KG1 (cell line): ENCODE measurements around the gene DDAH2.
A peak's percentile ranks its signal among the peaks of the same experiment; 100 is the strongest.
"Not testable (repeated sequence)": the region's sequence is repeated elsewhere in the genome, so short reads cannot be mapped to it uniquely, and the experiment has no call there.

Source experiments
- DNase-seq: peaks from one replicate; lab custom pipeline; 2025; lab: John Stamatoyannopoulos, UW

Gene DDAH2

GRCh38 chr6:31713465-31713864 is 15.6 kb downstream of the DDAH2 start:
- DNase-seq = no peak

DNA sequence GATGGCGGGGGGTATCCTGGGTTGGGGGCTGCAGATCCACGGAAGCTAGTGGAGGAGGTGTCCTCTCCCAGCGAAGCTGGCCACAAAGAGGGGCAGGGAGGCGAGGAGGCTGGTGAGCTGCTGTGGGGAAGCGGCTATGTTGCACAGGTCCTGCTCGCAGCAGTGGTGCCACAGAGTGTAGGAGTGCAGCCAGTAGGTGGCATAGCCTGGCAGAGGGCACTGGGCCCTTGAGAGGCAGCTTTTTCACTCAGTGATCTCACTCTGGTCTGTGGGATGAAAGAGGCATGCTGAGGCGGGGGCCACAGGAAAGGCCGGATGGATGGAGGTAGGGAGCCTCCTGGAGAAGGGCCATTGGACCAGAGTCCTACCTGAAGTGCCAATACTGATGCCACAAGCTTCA is 16.8 kb downstream of the DDAH2 start:
- DNase-seq = no peak

DNA sequence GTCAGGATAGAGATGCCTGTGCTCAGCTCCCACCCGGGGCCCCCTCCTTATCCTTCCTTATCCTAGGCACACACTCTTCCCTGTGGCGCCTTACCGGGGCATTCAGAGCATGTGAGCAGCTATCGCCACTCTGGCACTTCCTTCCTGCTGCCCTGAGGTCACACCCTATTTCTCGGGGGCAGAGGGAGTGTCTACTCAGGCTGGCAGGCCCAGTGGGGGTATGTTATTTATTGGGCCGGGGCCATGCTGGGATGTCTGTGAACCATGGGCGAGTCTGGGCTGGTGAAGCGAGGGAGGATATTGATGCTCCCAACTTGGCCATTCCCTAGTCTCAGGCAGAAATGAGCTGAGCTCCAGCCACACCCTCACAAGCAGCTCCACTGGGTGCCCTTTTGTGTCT is 17.9 kb downstream of the DDAH2 start:
- no peak for DNase-seq

DNA sequence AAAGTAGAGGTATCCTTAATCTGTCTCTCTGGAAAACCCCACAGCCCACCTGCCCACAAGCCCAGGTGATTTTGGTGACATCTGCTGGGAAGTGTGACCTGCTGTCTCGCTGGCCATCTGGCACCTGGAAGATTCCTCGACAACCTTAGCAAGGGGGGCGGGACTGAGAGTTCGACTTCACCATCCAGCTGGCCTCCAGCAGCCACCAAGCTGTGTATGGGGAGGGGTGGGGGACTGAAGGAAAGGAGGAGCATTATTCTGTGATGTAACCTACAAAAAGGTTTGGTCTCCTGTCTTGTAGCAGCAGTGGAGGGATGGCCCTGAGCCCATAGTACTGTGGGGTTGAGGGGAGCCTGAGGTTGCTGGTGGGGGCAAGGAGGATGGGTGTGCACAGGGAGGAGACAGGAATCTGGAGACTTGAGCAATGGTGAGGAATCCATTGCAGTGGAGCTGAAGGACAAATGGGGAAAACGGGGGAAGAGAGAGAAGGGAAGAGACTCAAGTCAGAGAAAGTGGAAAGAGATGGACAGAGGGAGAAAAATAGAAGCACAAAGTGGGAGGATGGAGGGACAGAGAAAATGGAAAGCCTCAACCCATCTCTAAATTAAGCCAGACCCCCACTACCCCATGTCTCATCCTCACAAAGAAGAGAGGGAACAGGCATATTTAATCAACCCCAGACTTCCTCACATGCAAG is 18.4 kb downstream of the DDAH2 start:
- DNase-seq = no peak

GRCh38 chr6:31709157-31709556 is 19.9 kb downstream of the DDAH2 start:
- DNase-seq = not testable (repeated sequence)

DNA sequence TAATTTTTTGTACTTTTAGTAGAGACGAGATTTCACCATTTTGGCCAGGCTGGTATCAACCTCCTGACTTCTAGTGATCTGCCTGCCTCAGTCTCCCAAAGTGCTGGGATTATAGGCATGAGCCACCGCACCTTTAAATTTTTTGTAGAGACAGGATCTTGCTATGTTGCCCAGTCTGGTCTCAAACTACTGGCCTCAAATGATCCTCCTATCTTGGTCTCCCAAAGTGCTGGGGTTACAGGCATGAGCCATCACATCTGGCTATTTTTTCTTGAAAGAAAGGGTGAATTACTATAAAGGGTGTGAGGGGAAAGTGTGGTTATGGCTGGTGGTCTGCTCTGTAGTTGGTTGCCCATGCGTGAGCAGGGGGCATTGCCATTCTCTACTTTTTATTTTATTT is 20.9 kb downstream of the DDAH2 start:
- no peak for DNase-seq

GRCh38 chr6:31707701-31708100 is 21.4 kb downstream of the DDAH2 start:
- no peak for DNase-seq

- no peak for DNase-seq
These were observed 22.5 kb downstream of the DDAH2 start, which contains the start of gene LY6G6F for GRCh38 chr6:31706599-31706998. Gene LY6G6F, plus strand, starts transcription at chr6:31706866. Its CDS starts 41 bp downstream, at chr6:31706907.

- no peak for DNase-seq
These were observed 23.2 kb downstream of the DDAH2 start for GRCh38 chr6:31705931-31706330.

DNA sequence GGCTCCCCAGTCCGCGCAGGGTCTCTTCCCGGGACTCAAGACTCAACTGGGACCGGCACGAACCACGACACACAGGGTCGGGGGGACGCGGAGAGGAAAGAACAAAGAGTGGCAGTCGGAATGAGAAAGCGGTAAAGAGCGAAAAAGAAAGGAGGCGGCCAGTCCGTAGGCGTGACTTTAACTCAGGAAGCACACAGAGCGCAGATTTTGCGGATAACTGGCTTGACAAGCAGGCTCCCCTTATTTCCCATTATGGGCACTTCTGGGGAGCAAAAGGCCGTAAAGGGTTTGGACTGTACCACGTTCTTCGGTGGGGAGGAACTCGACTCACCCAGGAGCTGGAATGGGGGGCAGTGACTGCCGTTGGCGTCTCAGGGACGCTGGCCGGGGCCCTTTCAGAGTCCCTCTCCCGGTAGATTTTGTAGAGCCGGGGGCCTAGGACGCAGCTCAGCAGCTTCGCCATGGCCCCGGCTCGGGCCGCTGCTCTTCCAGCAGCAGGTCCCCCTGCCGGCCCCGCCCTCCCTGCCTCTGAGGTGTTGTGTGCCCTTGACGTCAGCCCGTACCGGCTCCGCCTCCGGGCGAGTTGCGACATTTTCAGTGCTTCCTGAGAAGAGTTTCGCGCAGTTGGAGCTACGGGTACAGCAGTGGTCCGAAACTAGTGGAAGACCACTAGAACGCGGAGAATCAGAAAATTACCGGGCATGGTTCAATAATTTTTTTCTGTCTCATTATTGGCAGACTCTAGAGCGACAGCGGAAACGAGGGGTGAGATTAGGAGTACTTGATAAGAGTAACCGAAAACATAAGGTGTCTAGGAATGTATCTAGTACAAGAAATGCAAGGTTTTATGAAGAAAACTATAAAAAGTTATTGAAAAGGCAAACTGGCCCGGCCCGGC is 26.0 kb downstream of the DDAH2 start, which contains the start of gene ABHD16A:
ABHD16A (minus strand) TSS at position 506 of the 898 bp plus-strand sequence; CDS start at position 463, 43 bp downstream.
- peak; percentile 97 for DNase-seq

DNA sequence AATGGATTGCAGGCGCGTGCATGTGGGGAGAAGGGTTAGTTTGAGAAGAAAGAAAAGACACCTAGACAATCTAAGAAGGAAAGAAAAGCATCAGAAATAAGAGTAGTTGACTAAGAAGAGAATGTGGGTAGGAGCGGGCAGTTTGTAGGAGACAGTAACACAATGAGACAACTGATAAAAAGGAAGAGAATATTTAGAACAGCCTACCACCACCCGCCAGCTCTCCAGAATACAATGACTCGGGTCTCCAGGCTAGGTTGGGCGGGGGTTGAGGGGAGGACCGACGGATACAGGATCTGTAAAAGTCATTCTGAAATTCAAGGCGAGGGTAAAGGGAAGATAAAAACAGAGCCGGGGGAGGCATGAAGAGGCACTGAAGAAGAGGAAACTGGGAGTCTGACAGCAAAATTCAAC is 26.7 kb downstream of the DDAH2 start:
- DNase-seq = no peak

DNA sequence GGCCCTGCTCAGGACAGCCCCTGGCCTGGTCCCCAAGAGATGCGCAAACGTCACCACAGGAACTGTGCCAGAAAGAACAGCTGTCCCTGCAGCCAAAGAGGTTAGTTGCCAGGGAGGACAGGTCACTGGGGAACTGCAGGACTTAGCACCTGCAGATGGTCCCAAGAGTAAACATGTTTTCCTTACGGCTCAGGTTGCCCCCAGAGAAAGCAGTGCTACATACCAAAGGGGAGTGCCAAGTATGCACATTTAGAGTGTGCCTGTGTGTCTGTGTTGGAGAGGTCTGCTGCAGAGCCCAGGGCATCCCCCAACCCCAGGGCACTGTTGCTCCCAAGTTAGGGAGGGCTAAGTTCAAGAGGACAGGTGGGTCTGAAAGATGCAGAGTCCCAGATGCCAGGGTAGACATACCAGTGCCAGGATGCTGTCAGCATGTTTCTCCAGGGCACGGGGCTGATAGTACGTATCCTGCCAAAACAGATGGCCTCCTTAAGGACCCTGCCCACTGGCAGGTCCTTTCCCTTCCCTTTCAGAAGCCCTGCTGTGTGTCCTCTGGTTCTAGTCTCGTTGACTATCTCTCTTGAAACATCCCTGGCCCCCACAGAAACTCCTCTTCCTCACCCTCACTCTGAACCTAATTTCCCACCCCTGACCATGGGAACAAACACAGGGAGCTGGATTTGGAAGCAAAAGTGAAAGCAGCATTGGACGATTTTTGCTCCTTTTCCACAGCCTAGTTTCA is 27.3 kb downstream of the DDAH2 start:
- no peak for DNase-seq

DNA sequence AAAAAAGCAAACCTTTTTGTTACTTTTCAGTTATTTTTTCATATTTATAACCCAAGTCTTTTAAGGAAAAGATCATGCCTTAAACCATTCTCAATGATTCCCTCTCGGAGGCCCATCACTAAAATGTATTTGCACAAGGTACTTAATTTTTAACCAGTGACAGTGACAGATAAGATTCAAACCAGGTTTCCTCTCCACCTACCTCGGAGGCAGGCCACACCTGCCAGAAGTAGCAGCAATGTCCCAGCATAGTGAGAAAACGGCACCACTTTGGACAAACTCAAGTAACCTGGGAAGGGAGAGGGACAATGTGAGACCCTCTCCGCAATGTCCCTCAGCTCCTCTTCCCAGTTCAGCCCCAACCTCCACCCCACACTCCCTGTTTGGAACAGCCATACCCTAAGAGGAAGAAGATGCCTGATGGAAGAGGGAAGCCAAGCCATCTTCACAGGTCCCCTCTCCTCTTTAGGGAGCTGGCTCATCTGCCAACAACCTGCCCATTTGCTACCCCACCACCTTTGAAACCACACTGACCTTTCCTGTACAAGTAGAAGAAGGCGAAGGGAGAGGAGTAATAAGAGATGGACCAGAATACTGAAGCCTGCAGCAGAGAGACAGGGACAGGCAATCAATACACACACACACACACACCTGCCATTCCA is 28.2 kb downstream of the DDAH2 start:
- no peak for DNase-seq

DNA sequence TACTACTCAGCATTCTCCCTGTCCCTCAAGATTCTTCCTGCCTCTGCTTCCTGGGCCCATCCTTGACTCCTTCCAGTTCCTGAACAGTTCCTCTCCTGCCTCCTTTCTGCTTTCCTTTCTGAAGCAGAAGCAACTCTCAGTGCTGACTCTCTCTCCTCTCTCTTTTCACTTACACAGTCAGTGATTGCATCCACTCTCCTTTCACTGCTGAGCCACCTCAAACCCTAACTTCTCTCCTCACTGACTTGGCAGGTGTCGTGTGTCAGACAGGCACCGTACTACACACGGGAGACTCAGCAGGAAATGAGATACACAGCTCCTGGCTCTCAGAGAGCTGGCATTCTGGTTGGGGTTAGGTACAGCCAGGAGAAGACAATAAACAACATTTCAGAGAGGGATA is 31.5 kb downstream of the DDAH2 start:
- no peak for DNase-seq

DNA sequence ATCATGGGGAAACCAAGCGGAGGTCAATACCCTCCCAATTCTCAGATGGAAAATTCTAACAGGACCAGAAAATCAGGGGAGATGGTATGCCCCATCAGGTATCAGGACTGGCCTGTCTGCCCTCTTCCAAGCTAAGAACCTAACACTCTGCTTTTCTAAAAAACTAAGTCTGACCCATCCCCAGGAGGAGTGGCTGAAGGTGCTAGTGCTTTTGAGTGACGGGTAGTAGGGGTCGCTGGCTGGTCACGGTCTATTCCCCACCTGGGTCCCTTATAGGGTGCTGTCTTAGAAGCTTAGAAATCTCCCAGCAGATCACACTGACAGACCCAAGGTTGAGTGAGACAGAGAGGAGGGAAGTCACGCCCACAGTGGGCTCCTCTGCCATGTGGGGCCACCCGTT is 35.6 kb downstream of the DDAH2 start:
- DNase-seq = no peak

DNA sequence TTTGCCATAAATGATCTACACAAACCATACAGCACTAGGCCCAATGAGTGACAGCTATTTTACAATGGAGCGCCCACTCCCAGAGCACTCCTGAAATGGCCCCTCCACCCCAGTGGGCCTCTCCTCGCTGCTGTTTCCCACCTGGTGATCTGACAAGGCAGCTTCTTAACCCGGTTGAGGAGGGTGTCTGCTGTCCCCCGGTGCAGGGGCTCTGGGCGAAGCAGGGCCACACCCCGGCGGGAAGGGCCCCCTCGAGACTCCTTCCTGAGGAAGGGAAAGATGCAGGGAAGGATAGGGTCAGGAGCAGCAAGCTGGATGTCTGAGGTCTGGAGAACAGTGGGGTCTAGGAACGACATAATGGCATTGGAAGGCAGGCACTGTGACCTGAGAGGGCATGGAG is 36.2 kb downstream of the DDAH2 start:
- no peak for DNase-seq

- DNase-seq = no peak
These were observed 36.7 kb downstream of the DDAH2 start for GRCh38 chr6:31692353-31692752.

- DNase-seq = no peak
These were observed 37.5 kb downstream of the DDAH2 start for GRCh38 chr6:31691564-31692108.

DNA sequence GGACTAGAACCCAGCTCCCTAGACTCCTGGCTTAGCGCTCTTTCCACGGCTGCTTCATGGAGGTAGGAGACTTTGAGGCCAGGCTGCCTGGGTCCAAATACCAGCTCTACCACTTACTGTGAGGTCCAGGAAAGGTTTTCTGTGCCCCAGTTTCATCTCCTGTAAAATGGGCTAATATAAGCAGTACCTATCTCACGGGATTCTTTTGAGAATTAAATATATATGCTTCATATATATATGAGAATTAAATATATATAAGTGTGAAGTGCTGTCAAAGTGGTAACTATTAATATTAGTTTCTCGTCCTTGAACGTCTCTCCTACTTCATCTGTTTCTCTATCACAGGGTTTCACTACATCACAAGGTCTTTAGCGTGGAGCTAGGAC is 38.0 kb downstream of the DDAH2 start:
- DNase-seq = no peak

- no peak for DNase-seq
These were observed 38.6 kb downstream of the DDAH2 start for GRCh38 chr6:31690231-31691077.
